IMR-90 (cell line): ENCODE measurements around the gene DLGAP3. TPM values are rescaled to one million over a fixed set of nuclear protein-coding genes. Genes with fewer than 3 reads are reported as not detected.

ENCODE experiments used
- ATAC-seq: fragments of 200-7000 bp; cut with Tn5 transposase; 2 replicates; pipeline ENCODE4 v1.9.1; 2020; ENCODE audit warnings: low read depth, mild to moderate bottlenecking, moderate library complexity
- BruUV-seq: library from RNA; stranded (reverse); fragments of 400-500 nt; replicated peaks from 2 replicates; lab custom pipeline; 2021; lab: Mats Ljungman, UMichigan
- CTCF ChIA-PET: fragments of 300-600 bp; formaldehyde crosslinking; extraction: SDS; loops from one replicate; lab custom pipeline; 2021; ENCODE audit warnings: antibody characterized with exemption; lab: Yijun Ruan, JAX
- POLR2A ChIA-PET: fragments of 300-600 bp; sonication (Branson Sonifier 250); formaldehyde crosslinking; loops from one replicate; lab custom pipeline; 2022; ENCODE audit warnings: antibody characterized with exemption; ENCODE audit not compliant: unreplicated experiment; lab: Charles Lee
- DNase-seq: peaks from one replicate; pipeline ENCODE4 v3.0.0; 2013
- H2AFZ ChIP-seq: replicated peaks from 2 replicates; pipeline ENCODE3; 2013; ENCODE audit warnings: low read length, mild to moderate bottlenecking; ENCODE audit not compliant: poor library complexity
- H2AK5ac ChIP-seq: 2 replicates; pipeline ENCODE4 v1.6.1; 2013; ENCODE audit warnings: low read depth, low read length, inconsistent platforms
- H2AK9ac ChIP-seq: replicated peaks from 2 replicates; pipeline ENCODE3; 2013; ENCODE audit warnings: mild to moderate bottlenecking, low read depth, low read length, moderate library complexity; ENCODE audit not compliant: poor library complexity
- H2BK120ac ChIP-seq: 2 replicates; pipeline ENCODE4 v1.6.1; 2013; ENCODE audit warnings: low read depth, low read length, inconsistent platforms
- H2BK15ac ChIP-seq: 3 replicates; pipeline ENCODE4 v1.6.1; 2013; ENCODE audit warnings: low read depth, low read length, inconsistent platforms
- H2BK20ac ChIP-seq: 2 replicates; pipeline ENCODE4 v1.6.1; 2013; ENCODE audit warnings: low read depth, mild to moderate bottlenecking, inconsistent platforms, low read length, moderate library complexity
- H2BK5ac ChIP-seq: 2 replicates; pipeline ENCODE4 v1.6.1; 2013; ENCODE audit warnings: mild to moderate bottlenecking, low read depth, low read length, inconsistent platforms; ENCODE audit not compliant: poor library complexity, severe bottlenecking
- H3K14ac ChIP-seq: replicated peaks from 2 replicates; pipeline ENCODE4 v1.6.1; 2013; ENCODE audit warnings: low read depth, low read length, inconsistent platforms
- H3K18ac ChIP-seq: 2 replicates; pipeline ENCODE4 v1.6.1; 2013; ENCODE audit warnings: low read depth, low read length, control low read depth
- H3K23ac ChIP-seq: 2 replicates; pipeline ENCODE4 v1.6.1; 2013; ENCODE audit warnings: low read depth, low read length, inconsistent platforms
- H3K27ac ChIP-seq: 2 replicates; pipeline ENCODE4 v1.5.1; 2013; ENCODE audit warnings: mild to moderate bottlenecking, control low read depth, low read length; ENCODE audit not compliant: insufficient read depth
- H3K27me3 ChIP-seq: 2 replicates; pipeline ENCODE4 v1.6.1; 2013; ENCODE audit warnings: low read length; ENCODE audit not compliant: control insufficient read depth, insufficient read depth
- H3K36me3 ChIP-seq: 2 replicates; pipeline ENCODE4 v1.6.1; 2013; ENCODE audit warnings: low read length, mixed read lengths; ENCODE audit not compliant: control insufficient read depth, insufficient read depth
- H3K4ac ChIP-seq: 2 replicates; pipeline ENCODE4 v1.6.1; 2013; ENCODE audit warnings: low read depth, low read length, inconsistent platforms
- H3K4me1 ChIP-seq: 2 replicates; pipeline ENCODE4 v1.6.1; 2013; ENCODE audit warnings: low read length, mixed read lengths; ENCODE audit not compliant: control insufficient read depth, insufficient read depth
- H3K4me2 ChIP-seq: 2 replicates; pipeline ENCODE4 v1.6.1; 2013; ENCODE audit warnings: low read depth, mild to moderate bottlenecking, control low read depth, low read length, moderate library complexity
- H3K4me3 ChIP-seq: 2 replicates; pipeline ENCODE4 v1.5.1; 2013; ENCODE audit warnings: low read depth, mild to moderate bottlenecking, control low read depth, low read length, moderate library complexity; ENCODE audit not compliant: insufficient read depth
- H3K56ac ChIP-seq: 2 replicates; pipeline ENCODE4 v1.6.1; 2013; ENCODE audit warnings: low read length, inconsistent platforms; ENCODE audit not compliant: insufficient read depth; ENCODE audit errors: extremely low read depth
- H3K79me1 ChIP-seq, 2 experiments: 2 replicates each; pipeline ENCODE4 v1.6.1; 2013; ENCODE audit warnings: low read length in 2 of 2, inconsistent platforms in 1 of 2, low read depth in 1 of 2
- H3K9ac ChIP-seq: 2 replicates; pipeline ENCODE4 v1.6.1; 2013; ENCODE audit warnings: low read depth, low read length, control low read depth
- H3K9me1 ChIP-seq: 2 replicates; pipeline ENCODE4 v1.6.1; 2013; ENCODE audit warnings: low read length, inconsistent platforms; ENCODE audit not compliant: insufficient read depth
- H3K9me3 ChIP-seq: 2 replicates; pipeline ENCODE4 v1.6.1; 2013; ENCODE audit warnings: low read length; ENCODE audit not compliant: control insufficient read depth, insufficient read depth
- H4K20me1 ChIP-seq: 2 replicates; pipeline ENCODE4 v1.6.1; 2013; ENCODE audit warnings: low read length, inconsistent platforms; ENCODE audit not compliant: insufficient read depth
- H4K5ac ChIP-seq: 2 replicates; pipeline ENCODE4 v1.6.1; 2013; ENCODE audit warnings: mild to moderate bottlenecking, low read depth, low read length, control low read depth
- H4K8ac ChIP-seq, 2 experiments: 2 replicates each; pipeline ENCODE4 v1.6.1; 2013; ENCODE audit warnings: low read depth in 2 of 2, low read length in 2 of 2, control low read depth in 1 of 2, inconsistent platforms in 1 of 2
- H4K91ac ChIP-seq: 2 replicates; pipeline ENCODE4 v1.6.1; 2013; ENCODE audit warnings: low read depth, low read length, inconsistent platforms; ENCODE audit not compliant: insufficient read depth
- BHLHE40 ChIP-seq: fragments of 150-350 bp; IDR thresholded peaks from 2 replicates; pipeline ENCODE4 v1.6.1; 2016; ENCODE audit warnings: mild to moderate bottlenecking, low read depth, low read length
- CEBPB ChIP-seq: IDR thresholded peaks from 2 replicates; pipeline ENCODE4 v1.6.1; 2012; ENCODE audit warnings: low read depth, low read length, improper control_type of control experiment
- CHD1 ChIP-seq: IDR thresholded peaks from 2 replicates; pipeline ENCODE4 v1.6.1; 2012; ENCODE audit warnings: low read depth, low read length, improper control_type of control experiment
- FOS ChIP-seq: fragments of 150-350 bp; IDR thresholded peaks from 2 replicates; pipeline ENCODE4 v1.6.1; 2016; ENCODE audit warnings: low read depth, low read length
- MAFK ChIP-seq: IDR thresholded peaks from 2 replicates; pipeline ENCODE4 v1.6.1; 2012; ENCODE audit warnings: low read depth, low read length, improper control_type of control experiment
- MAZ ChIP-seq: IDR thresholded peaks from 2 replicates; pipeline ENCODE4 v1.6.1; 2012; ENCODE audit warnings: low read depth, mild to moderate bottlenecking, low read length, improper control_type of control experiment, moderate library complexity, borderline replicate concordance
- MXI1 ChIP-seq: IDR thresholded peaks from 2 replicates; pipeline ENCODE4 v1.6.1; 2012; ENCODE audit warnings: low read depth, mild to moderate bottlenecking, low read length, moderate library complexity, borderline replicate concordance
- NFE2L2 ChIP-seq: fragments of 150-350 bp; IDR thresholded peaks from 2 replicates; pipeline ENCODE4 v1.6.1; 2016; ENCODE audit warnings: low read depth, mild to moderate bottlenecking, low read length
- POLR2A ChIP-seq: IDR thresholded peaks from 2 replicates; pipeline ENCODE4 v1.6.1; 2012; ENCODE audit warnings: mild to moderate bottlenecking, low read depth, low read length
- RAD21 ChIP-seq: IDR thresholded peaks from 2 replicates; pipeline ENCODE4 v1.6.1; 2012; ENCODE audit warnings: low read length, improper control_type of control experiment
- RCOR1 ChIP-seq: IDR thresholded peaks from 2 replicates; pipeline ENCODE4 v1.6.1; 2012; ENCODE audit warnings: mild to moderate bottlenecking, low read length, improper control_type of control experiment; ENCODE audit not compliant: insufficient replicate concordance
- WGBS, 2 experiments: methylation state at CpG; one replicate each; pipeline versions ENCODE4 v1.1.5 to v1.1.7; 2013; ENCODE audit warnings: missing lambda C conversion rate in 2 of 2; ENCODE audit not compliant: insufficient read length in 1 of 2; ENCODE audit errors: extremely low coverage in 2 of 2; 5-methylcytosine and 5-hydroxymethylcytosine counted together
- dilution Hi-C: fragments of 300-500 bp; cut with HindIII; formaldehyde crosslinking; loops from one replicate; pipeline ENCODE4 v1.14.3; 2018; ENCODE audit warnings: low sequenced_read_pairs; ENCODE audit not compliant: unreplicated experiment
- in situ Hi-C: fragments of 300-500 bp; cut with MboI; formaldehyde crosslinking; loops from 3 replicates; pipeline ENCODE4 v1.14.3; 2019; ENCODE audit warnings: low sequenced_read_pairs, inconsistent platforms, mixed read lengths
- intact Hi-C: fragments of 100-400 bp; cut with micrococcal nuclease; formaldehyde crosslinking; loops from 2 replicates; pipeline ENCODE4 v1.10.0; 2022
- polyA plus RNA-seq, 3 experiments: library from polyadenylated mRNA; depleted of rRNA; stranded (reverse); fragments of >200 nt; gene quantifications; 2 replicates each; pipeline ENCODE4 v1.2.3, GENCODE V29; 2012; ENCODE audit warnings: low replicate concordance in 1 of 3
- total RNA-seq: library from RNA; depleted of rRNA; stranded (reverse); fragments of >200 nt; gene quantifications from 2 replicates; pipeline ENCODE4 v1.2.3, GENCODE V29; 2012
- TF ChIP-seq, protein P1 (sequence below): fragments of 150-350 bp; IDR thresholded peaks from 2 replicates; pipeline ENCODE4 v1.6.1; 2017; ENCODE audit warnings: mild to moderate bottlenecking, antibody characterized with exemption, low read length, low read depth
- TF ChIP-seq, protein P2 (sequence below): conservative IDR thresholded peaks from 2 replicates; pipeline ENCODE4 v1.5.1; 2012; ENCODE audit warnings: mild to moderate bottlenecking, low read depth, low read length, improper control_type of control experiment

DLGAP3 gene
- total and polyA plus RNA-seq, 2 of the 4 experiments (the other 2 are of a cell fraction), result 0.02 TPM; not detected in 1

DNA sequence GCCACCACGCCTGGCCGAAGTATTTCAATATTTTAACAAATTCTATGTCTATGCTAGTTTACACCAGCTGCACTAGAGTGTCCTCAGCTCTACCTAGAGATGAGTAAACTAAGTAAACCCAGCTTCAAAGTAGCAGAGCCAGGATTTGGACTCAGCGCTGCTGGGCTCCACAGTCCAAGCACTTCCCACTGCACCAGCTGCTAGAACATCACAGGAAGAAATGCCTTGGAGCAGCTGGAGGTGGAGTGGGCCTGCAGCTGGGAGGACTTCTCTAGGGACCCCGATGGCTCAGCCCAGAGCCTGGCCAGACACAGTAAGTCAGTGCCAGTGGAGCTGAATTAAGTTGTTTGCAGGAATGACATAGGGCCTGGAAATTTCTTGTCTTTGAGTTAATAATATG lies 59.7 kb downstream of the DLGAP3 start:
- no peak for ATAC-seq
- no peak overlapping the region for H4K5ac ChIP-seq
- H2AK5ac ChIP-seq, result no peak overlapping the region
- H3K9ac ChIP-seq, result no peak overlapping the region
- BruUV-seq, result no TSS peak
- no peak overlapping the region for H3K27ac ChIP-seq
- H3K9me3 ChIP-seq, result no peaks in the 10 kb centered on the region; the same call in 1 of the 2 replicates
- no peak overlapping the region for H3K4ac ChIP-seq
- H3K4me2 ChIP-seq, result no peak overlapping the region
- no peak overlapping the region for H4K8ac ChIP-seq
- dilution Hi-C loops, result no loop called here
- no peak overlapping the region for H2AFZ ChIP-seq
- no peak overlapping the region for H2BK5ac ChIP-seq
- H3K18ac ChIP-seq, result no peak overlapping the region
- H4K20me1 ChIP-seq, result no peaks in the 10 kb centered on the region
- no peaks in the 10 kb centered on the region for H3K9me1 ChIP-seq
- no peak overlapping the region for H3K56ac ChIP-seq
- H3K4me1 ChIP-seq, result no peaks in the 10 kb centered on the region
- POLR2A ChIA-PET, result no interaction called here
- H2BK120ac ChIP-seq, result no peak overlapping the region
- H3K14ac ChIP-seq, result no peak overlapping the region
- WGBS, 2 experiments, result no CpG with 5 or more reads among the region's 4 CpGs
- H2BK15ac ChIP-seq, result no peak overlapping the region
- peaks cover 42% of the 10 kb centered on the region for H3K27me3 ChIP-seq
- intact Hi-C loops, result loop anchor here (2.0 kb wide), 1 partner anchor 39 kb away; no protein-coding TSS in a partner anchor
- no peaks in the 10 kb centered on the region for H3K36me3 ChIP-seq
- H4K91ac ChIP-seq, result no peak overlapping the region
- no peak overlapping the region for H3K4me3 ChIP-seq
- in situ Hi-C loops, result no loop called here
- no peak overlapping the region for H2BK20ac ChIP-seq
- no peaks in the 10 kb centered on the region for H3K79me1 ChIP-seq
- TF ChIP-seq POLR2A, result no peak
- TF ChIP-seq MAZ, result no peak
- TF ChIP-seq CEBPB, result no peak
- TF ChIP-seq FOS, result no peak
- TF ChIP-seq MXI1, result no peak
- TF ChIP-seq RCOR1, result no peak
- no peak for TF ChIP-seq CHD1
- TF ChIP-seq RAD21, result no peak
- TF ChIP-seq, protein P1, sequence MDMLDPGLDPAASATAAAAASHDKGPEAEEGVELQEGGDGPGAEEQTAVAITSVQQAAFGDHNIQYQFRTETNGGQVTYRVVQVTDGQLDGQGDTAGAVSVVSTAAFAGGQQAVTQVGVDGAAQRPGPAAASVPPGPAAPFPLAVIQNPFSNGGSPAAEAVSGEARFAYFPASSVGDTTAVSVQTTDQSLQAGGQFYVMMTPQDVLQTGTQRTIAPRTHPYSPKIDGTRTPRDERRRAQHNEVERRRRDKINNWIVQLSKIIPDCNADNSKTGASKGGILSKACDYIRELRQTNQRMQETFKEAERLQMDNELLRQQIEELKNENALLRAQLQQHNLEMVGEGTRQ, result no peak
- TF ChIP-seq NFE2L2, result no peak
- no peak for TF ChIP-seq BHLHE40
- TF ChIP-seq MAFK, result no peak
- TF ChIP-seq, protein P2, sequence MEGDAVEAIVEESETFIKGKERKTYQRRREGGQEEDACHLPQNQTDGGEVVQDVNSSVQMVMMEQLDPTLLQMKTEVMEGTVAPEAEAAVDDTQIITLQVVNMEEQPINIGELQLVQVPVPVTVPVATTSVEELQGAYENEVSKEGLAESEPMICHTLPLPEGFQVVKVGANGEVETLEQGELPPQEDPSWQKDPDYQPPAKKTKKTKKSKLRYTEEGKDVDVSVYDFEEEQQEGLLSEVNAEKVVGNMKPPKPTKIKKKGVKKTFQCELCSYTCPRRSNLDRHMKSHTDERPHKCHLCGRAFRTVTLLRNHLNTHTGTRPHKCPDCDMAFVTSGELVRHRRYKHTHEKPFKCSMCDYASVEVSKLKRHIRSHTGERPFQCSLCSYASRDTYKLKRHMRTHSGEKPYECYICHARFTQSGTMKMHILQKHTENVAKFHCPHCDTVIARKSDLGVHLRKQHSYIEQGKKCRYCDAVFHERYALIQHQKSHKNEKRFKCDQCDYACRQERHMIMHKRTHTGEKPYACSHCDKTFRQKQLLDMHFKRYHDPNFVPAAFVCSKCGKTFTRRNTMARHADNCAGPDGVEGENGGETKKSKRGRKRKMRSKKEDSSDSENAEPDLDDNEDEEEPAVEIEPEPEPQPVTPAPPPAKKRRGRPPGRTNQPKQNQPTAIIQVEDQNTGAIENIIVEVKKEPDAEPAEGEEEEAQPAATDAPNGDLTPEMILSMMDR, result no peak
- H2AK9ac ChIP-seq, result no peak overlapping the region
- no peak overlapping the region for H3K23ac ChIP-seq
- CTCF ChIA-PET, result interaction anchor here (2.1 kb wide), 1 partner anchor 10 kb away, joined by 5 read pairs; the partner anchor contains the start of gene SMIM12
- no peak for DNase-seq
